ENCODE results near the gene EEIG2. TPM values are rescaled to one million over a fixed set of nuclear protein-coding genes. Genes with fewer than 3 reads are reported as not detected.
A peak's percentile ranks its signal among the peaks of the same experiment; 100 is the strongest.

EEIG2 gene
- total RNA-seq, 1 donor from 2014 or later: 6.2 TPM

GRCh38 chr1:108583757-108584427 lies 24.0 kb downstream of the EEIG2 start:
- DNase-seq (ENCODE audit: low read depth): no peak

- no peak for DNase-seq (ENCODE audit: low read depth)
These were observed 24.5 kb downstream of the EEIG2 start for GRCh38 chr1:108584428-108584856.

- DNase-seq (ENCODE audit: low read depth): no peak
These were observed 25.4 kb downstream of the EEIG2 start for GRCh38 chr1:108585313-108585712.

GRCh38 chr1:108590441-108590840 lies 30.5 kb downstream of the EEIG2 start:
- DNase-seq (ENCODE audit: low read depth): no peak

- DNase-seq (ENCODE audit: low read depth): peak; percentile 91
These were observed 31.1 kb downstream of the EEIG2 start for GRCh38 chr1:108590957-108591356.

GRCh38 chr1:108591466-108591865 lies 31.6 kb downstream of the EEIG2 start:
- no peak for DNase-seq (ENCODE audit: low read depth)

GRCh38 chr1:108592030-108592759 lies 32.3 kb downstream of the EEIG2 start:
- peak; percentile 10 for DNase-seq (ENCODE audit: low read depth)

- no peak for DNase-seq (ENCODE audit: low read depth)
These were observed 33.5 kb downstream of the EEIG2 start for GRCh38 chr1:108593448-108593847.

GRCh38 chr1:108595507-108595906 lies 35.6 kb downstream of the EEIG2 start:
- no peak for DNase-seq (ENCODE audit: low read depth)

GRCh38 chr1:108597041-108597440 lies 37.1 kb downstream of the EEIG2 start:
- DNase-seq (ENCODE audit: low read depth): no peak

- DNase-seq (ENCODE audit: low read depth): no peak
These were observed 38.4 kb downstream of the EEIG2 start for GRCh38 chr1:108598340-108598739.

GRCh38 chr1:108600504-108600903 lies 40.6 kb downstream of the EEIG2 start:
- no peak for DNase-seq (ENCODE audit: low read depth)

- DNase-seq (ENCODE audit: low read depth): no peak
These were observed 42.0 kb downstream of the EEIG2 start for GRCh38 chr1:108601708-108602410.

- DNase-seq (ENCODE audit: low read depth): no peak
These were observed 45.7 kb downstream of the EEIG2 start for GRCh38 chr1:108605633-108606032.

GRCh38 chr1:108606478-108606877 lies 46.6 kb downstream of the EEIG2 start:
- no peak for DNase-seq (ENCODE audit: low read depth)

- peak; percentile 7 for DNase-seq (ENCODE audit: low read depth)
These were observed 49.7 kb downstream of the EEIG2 start for GRCh38 chr1:108609483-108610049.

Other genes with a start within 250 kb of the EEIG2 start
- not detected in 2 replicates for gene NBPF6, start 109.8 kb upstream of the EEIG2 start, total RNA-seq
- 2.3 and 2.9 TPM in 2 replicates for gene HENMT1, start 101.0 kb downstream of the EEIG2 start, total RNA-seq
- gene PRPF38B, start 132.2 kb downstream of the EEIG2 start, total RNA-seq: 7.8 and 17.5 TPM in 2 replicates
- not detected in 2 replicates for gene FNDC7, start 152.8 kb downstream of the EEIG2 start, total RNA-seq
- 72.4 and 89.8 TPM in 2 replicates for gene STXBP3, start 186.6 kb downstream of the EEIG2 start, total RNA-seq